HEK293 (cell line): ENCODE measurements around the gene CEP43.

ENCODE experiments used
- CTCF ChIA-PET: fragments of 350-600 bp; formaldehyde crosslinking; extraction: SDS; loops from one replicate; lab custom pipeline; 2021; ENCODE audit warnings: antibody characterized with exemption; lab: Yijun Ruan, JAX
- POLR2A ChIA-PET: fragments of 300-600 bp; formaldehyde crosslinking; extraction: SDS; loops from one replicate; lab custom pipeline; 2020; ENCODE audit warnings: antibody characterized with exemption, inconsistent platforms; lab: Yijun Ruan, JAX
- H3K27ac ChIP-seq: fragments of 200-500 bp; sonication (Bioruptor generic); 2 replicates; pipeline ENCODE4 v1.5.1; 2014; ENCODE audit warnings: low read depth, low read length, control low read depth, inconsistent platforms; ENCODE audit errors: extremely low read depth
- H3K36me3 ChIP-seq, 2 experiments: fragments of 200-500 bp in 1 of 2; sonication (Bioruptor generic) in 1 of 2; 1 replicate in 1 of 2; 2 replicates in 1 of 2; pipeline ENCODE4 v1.5.1; 2014 to 2017; ENCODE audit warnings: inconsistent platforms in 2 of 2, low read length in 2 of 2; ENCODE audit not compliant: control insufficient read depth in 2 of 2, insufficient read depth in 1 of 2
- H3K4me1 ChIP-seq: fragments of 200-500 bp; sonication (Bioruptor generic); 2 replicates; pipeline ENCODE4 v1.5.1; 2014; ENCODE audit warnings: mild to moderate bottlenecking, low read length, inconsistent platforms; ENCODE audit not compliant: control insufficient read depth, insufficient read depth
- H3K4me3 ChIP-seq: 2 replicates; pipeline ENCODE4 v1.5.1; 2011; ENCODE audit warnings: low read depth, mild to moderate bottlenecking, control low read depth, low read length, moderate library complexity
- H3K9me3 ChIP-seq: fragments of 200-500 bp; sonication (Bioruptor generic); 2 replicates; pipeline ENCODE4 v1.5.1; 2014; ENCODE audit warnings: low read depth, low read length, inconsistent platforms; ENCODE audit not compliant: control insufficient read depth, insufficient read depth
- EGR2 ChIP-seq: fragments of 450-650 bp; formaldehyde crosslinking; IDR thresholded peaks from 2 replicates; pipeline ENCODE4 v1.5.1; 2016; ENCODE audit warnings: low read depth, missing biosample characterization, missing genetic modification characterization
- GLI4 ChIP-seq: fragments of 450-650 bp; formaldehyde crosslinking; IDR thresholded peaks from 2 replicates; pipeline ENCODE4 v1.5.1; 2016; ENCODE audit warnings: missing biosample characterization, missing genetic modification characterization
- PRDM6 ChIP-seq: fragments of 450-650 bp; formaldehyde crosslinking; IDR thresholded peaks from 2 replicates; pipeline ENCODE4 v1.5.1; 2017; ENCODE audit warnings: missing biosample characterization, missing genetic modification characterization
- RBAK ChIP-seq: fragments of 450-650 bp; formaldehyde crosslinking; IDR thresholded peaks from 2 replicates; pipeline ENCODE4 v1.5.1; 2016; ENCODE audit warnings: missing biosample characterization, missing genetic modification characterization
- SP3 ChIP-seq: fragments of 450-650 bp; formaldehyde crosslinking; IDR thresholded peaks from 2 replicates; pipeline ENCODE4 v1.5.1; 2016; ENCODE audit warnings: missing biosample characterization, missing genetic modification characterization
- ZEB2 ChIP-seq: fragments of 450-650 bp; formaldehyde crosslinking; IDR thresholded peaks from 2 replicates; pipeline ENCODE4 v1.5.1; 2016; ENCODE audit warnings: missing biosample characterization, missing genetic modification characterization
- ZIC2 ChIP-seq: fragments of 450-650 bp; formaldehyde crosslinking; IDR thresholded peaks from 2 replicates; pipeline ENCODE4 v1.5.1; 2016; ENCODE audit warnings: missing biosample characterization, missing genetic modification characterization
- ZNF114 ChIP-seq: fragments of 450-650 bp; formaldehyde crosslinking; IDR thresholded peaks from 2 replicates; pipeline ENCODE4 v1.5.0; 2017; ENCODE audit warnings: missing biosample characterization, missing genetic modification characterization
- ZNF132 ChIP-seq: fragments of 450-650 bp; formaldehyde crosslinking; IDR thresholded peaks from 2 replicates; pipeline ENCODE4 v1.5.1; 2017; ENCODE audit warnings: missing biosample characterization, missing genetic modification characterization, borderline replicate concordance
- ZNF148 ChIP-seq: fragments of 450-650 bp; formaldehyde crosslinking; IDR thresholded peaks from 2 replicates; pipeline ENCODE4 v1.5.0; 2017; ENCODE audit warnings: missing biosample characterization, missing genetic modification characterization, borderline replicate concordance
- ZNF175 ChIP-seq: fragments of 450-650 bp; formaldehyde crosslinking; IDR thresholded peaks from 2 replicates; pipeline ENCODE4 v1.5.1; 2016; ENCODE audit warnings: missing biosample characterization, missing genetic modification characterization
- ZNF18 ChIP-seq: fragments of 450-650 bp; formaldehyde crosslinking; IDR thresholded peaks from 2 replicates; pipeline ENCODE4 v1.5.1; 2016; ENCODE audit warnings: missing biosample characterization, missing genetic modification characterization
- ZNF184 ChIP-seq: fragments of 450-650 bp; IDR thresholded peaks from 2 replicates; pipeline ENCODE4 v1.5.1; 2018; ENCODE audit warnings: missing biosample characterization, mild to moderate bottlenecking, missing genetic modification characterization
- ZNF211 ChIP-seq: fragments of 450-650 bp; formaldehyde crosslinking; IDR thresholded peaks from 2 replicates; pipeline ENCODE4 v1.5.1; 2016; ENCODE audit warnings: low read depth, missing biosample characterization, missing genetic modification characterization
- ZNF214 ChIP-seq: fragments of 450-650 bp; formaldehyde crosslinking; IDR thresholded peaks from 2 replicates; pipeline ENCODE4 v1.5.1; 2017; ENCODE audit warnings: missing biosample characterization, mild to moderate bottlenecking, missing genetic modification characterization, borderline replicate concordance
- ZNF23 ChIP-seq: fragments of 450-650 bp; formaldehyde crosslinking; IDR thresholded peaks from 2 replicates; pipeline ENCODE4 v1.5.1; 2016; ENCODE audit warnings: missing biosample characterization, missing genetic modification characterization, borderline replicate concordance
- ZNF248 ChIP-seq: fragments of 450-650 bp; formaldehyde crosslinking; IDR thresholded peaks from 2 replicates; pipeline ENCODE4 v1.5.1; 2017; ENCODE audit warnings: missing biosample characterization, missing genetic modification characterization
- ZNF26 ChIP-seq: fragments of 450-650 bp; formaldehyde crosslinking; IDR thresholded peaks from 2 replicates; pipeline ENCODE4 v1.5.1; 2016; ENCODE audit warnings: missing biosample characterization, missing genetic modification characterization
- ZNF302 ChIP-seq: fragments of 450-650 bp; formaldehyde crosslinking; IDR thresholded peaks from 2 replicates; pipeline ENCODE4 v1.5.1; 2016; ENCODE audit warnings: missing biosample characterization, missing genetic modification characterization, low read depth
- ZNF423 ChIP-seq: fragments of 450-650 bp; formaldehyde crosslinking; IDR thresholded peaks from 2 replicates; pipeline ENCODE4 v1.5.1; 2016; ENCODE audit warnings: missing biosample characterization, missing genetic modification characterization
- ZNF449 ChIP-seq: fragments of 450-650 bp; formaldehyde crosslinking; IDR thresholded peaks from 2 replicates; pipeline ENCODE4 v1.5.1; 2017; ENCODE audit warnings: missing biosample characterization, mild to moderate bottlenecking, missing genetic modification characterization, moderate library complexity
- ZNF544 ChIP-seq: fragments of 450-650 bp; formaldehyde crosslinking; IDR thresholded peaks from 2 replicates; pipeline ENCODE4 v1.5.0; 2017; ENCODE audit warnings: missing biosample characterization, missing genetic modification characterization
- ZNF561 ChIP-seq: fragments of 450-650 bp; IDR thresholded peaks from 2 replicates; pipeline ENCODE4 v1.5.1; 2018; ENCODE audit warnings: missing biosample characterization, missing genetic modification characterization, borderline replicate concordance
- ZNF626 ChIP-seq: fragments of 450-650 bp; sonication (Bioruptor Pico); formaldehyde crosslinking; IDR thresholded peaks from 2 replicates; pipeline ENCODE4 v1.5.1; 2018; ENCODE audit warnings: missing biosample characterization, missing genetic modification characterization, inconsistent platforms
- ZSCAN4 ChIP-seq: fragments of 450-650 bp; formaldehyde crosslinking; IDR thresholded peaks from 2 replicates; pipeline ENCODE4 v1.5.1; 2017; ENCODE audit warnings: missing biosample characterization, missing genetic modification characterization

CEP43 gene

GRCh38 chr6:166970776-166971175 is 28.4 kb upstream of the CEP43 start:
- H3K4me3 ChIP-seq: no peak overlapping the region
- CTCF ChIA-PET: interaction anchor here (0.7 to 1.8 kb wide), 4 partner anchors 19 to 171 kb away, joined by 3 to 6 read pairs (median 4); no protein-coding TSS in a partner anchor
- H3K27ac ChIP-seq: no peak overlapping the region
- no peaks in the 10 kb centered on the region; the same call in 1 of the 2 replicates for H3K9me3 ChIP-seq
- TF ChIP-seq ZEB2 (tag by site-specific recombination) (no peak), ZNF544 (tag by site-specific recombination) (no peak), ZNF132 (tag by site-specific recombination) (no peak), EGR2 (tag by site-specific recombination) (no peak), ZNF26 (tag by site-specific recombination) (no peak), ZNF18 (tag by site-specific recombination) (no peak), ZNF148 (tag by site-specific recombination) (no peak), ZNF114 (tag by site-specific recombination) (no peak), ZNF626 (tag by site-specific recombination) (no peak), ZNF214 (tag by site-specific recombination) (no peak)
- H3K4me1 ChIP-seq: no peaks in the 10 kb centered on the region
- H3K36me3 ChIP-seq: peaks cover 0 to 20% of the 10 kb centered on the region in 2 experiments; a peak in 2 of 3 replicates
- POLR2A ChIA-PET: no interaction called here

- CTCF ChIA-PET: interaction anchor here (0.7 to 1.8 kb wide), 3 partner anchors 18 to 171 kb away, joined by 3 to 6 read pairs (median 3); no protein-coding TSS in a partner anchor
- TF ChIP-seq PRDM6 (tag by site-specific recombination) (no peak), ZNF423 (tag by site-specific recombination) (no peak), RBAK (tag by site-specific recombination) (no peak), ZNF248 (tag by site-specific recombination) (no peak), ZNF561 (tag by site-specific recombination) (no peak), ZSCAN4 (tag by site-specific recombination) (no peak), ZNF184 (tag by site-specific recombination) (no peak), ZNF211 (tag by site-specific recombination) (no peak), ZNF449 (tag by site-specific recombination) (no peak), ZNF23 (tag by site-specific recombination) (no peak), GLI4 (tag by site-specific recombination) (no peak), ZIC2 (tag by site-specific recombination) (no peak), ZNF175 (no peak), ZNF302 (no peak), SP3 (tag by site-specific recombination) (no peak)
- TF ChIP-seq, all 188 proteins: peak for 0
- POLR2A ChIA-PET: interaction anchor here (1.4 kb wide), 1 partner anchor 15 kb away, joined by 3 read pairs; the partner anchor contains the start of gene RNASET2
Observed at GRCh38 chr6:166971271-166971670, 27.9 kb upstream of the CEP43 start.

More at GRCh38 chr6:166971271-166971670, 27.9 kb upstream of the CEP43 start:
- no peaks in the 10 kb centered on the region; the same call in 1 of the 2 replicates for H3K9me3 ChIP-seq
- H3K4me3 ChIP-seq: no peak overlapping the region
- peaks cover 0 to 21% of the 10 kb centered on the region in 2 experiments; a peak in 2 of 3 replicates for H3K36me3 ChIP-seq
- H3K4me1 ChIP-seq: no peaks in the 10 kb centered on the region
- H3K27ac ChIP-seq: no peak overlapping the region
